ENCODE data around the gene COQ8A.
"Not testable (repeated sequence)": the region's sequence is repeated elsewhere in the genome, so short reads cannot be mapped to it uniquely, and the experiment has no call there.

COQ8A gene

GRCh38 chr1:226989085-226989920 lies 49.2 kb downstream of the COQ8A start:
- Histone ChIP-seq H3K9ac (ENCODE audit: low read length) (no peak overlapping the region), H3K27ac (ENCODE audit: low read length) (no peak overlapping the region), H3K4me1 (ENCODE audit: control insufficient read depth, low read depth, low read length) (peaks cover 9% of the 10 kb centered on the region), H3K9me3 (ENCODE audit: control insufficient read depth, low read depth, low read length) (no peaks in the 10 kb centered on the region), H3K4me3 (ENCODE audit: low read length) (no peak overlapping the region), H3K27me3 (ENCODE audit: control insufficient read depth, insufficient read depth, low read length) (no peaks in the 10 kb centered on the region), H3K36me3 (ENCODE audit: control insufficient read depth, low read depth, low read length) (peaks cover 8% of the 10 kb centered on the region)

- no peaks in the 10 kb centered on the region for H3K9me3 ChIP-seq (ENCODE audit: control insufficient read depth, low read depth, low read length)
- H3K27me3 ChIP-seq (ENCODE audit: control insufficient read depth, insufficient read depth, low read length), result no peaks in the 10 kb centered on the region
- H3K9ac ChIP-seq (ENCODE audit: low read length), result no peak overlapping the region
- H3K4me1 ChIP-seq (ENCODE audit: control insufficient read depth, low read depth, low read length), result peaks cover 18% of the 10 kb centered on the region
- no peak overlapping the region for H3K27ac ChIP-seq (ENCODE audit: low read length)
- no peak overlapping the region for H3K4me3 ChIP-seq (ENCODE audit: low read length)
- peaks cover 8% of the 10 kb centered on the region for H3K36me3 ChIP-seq (ENCODE audit: control insufficient read depth, low read depth, low read length)
These were observed 50.1 kb downstream of the COQ8A start for GRCh38 chr1:226990133-226990716.

GRCh38 chr1:226991920-226992319 lies 51.8 kb downstream of the COQ8A start:
- H3K4me1 ChIP-seq (ENCODE audit: control insufficient read depth, low read depth, low read length), result peaks cover 27% of the 10 kb centered on the region
- H3K27me3 ChIP-seq (ENCODE audit: control insufficient read depth, insufficient read depth, low read length), result no peaks in the 10 kb centered on the region
- H3K4me3 ChIP-seq (ENCODE audit: low read length), result no peak overlapping the region
- no peak overlapping the region for H3K9ac ChIP-seq (ENCODE audit: low read length)
- H3K27ac ChIP-seq (ENCODE audit: low read length), result no peak overlapping the region
- H3K36me3 ChIP-seq (ENCODE audit: control insufficient read depth, low read depth, low read length), result peaks cover 5% of the 10 kb centered on the region
- no peaks in the 10 kb centered on the region for H3K9me3 ChIP-seq (ENCODE audit: control insufficient read depth, low read depth, low read length)

GRCh38 chr1:226993814-226994585 lies 53.9 kb downstream of the COQ8A start:
- H3K36me3 ChIP-seq (ENCODE audit: control insufficient read depth, low read depth, low read length), result no peaks in the 10 kb centered on the region
- no peak overlapping the region for H3K9ac ChIP-seq (ENCODE audit: low read length)
- no peak overlapping the region for H3K27ac ChIP-seq (ENCODE audit: low read length)
- H3K4me1 ChIP-seq (ENCODE audit: control insufficient read depth, low read depth, low read length), result peaks cover 19% of the 10 kb centered on the region
- H3K4me3 ChIP-seq (ENCODE audit: low read length), result no peak overlapping the region
- H3K27me3 ChIP-seq (ENCODE audit: control insufficient read depth, insufficient read depth, low read length), result no peaks in the 10 kb centered on the region
- H3K9me3 ChIP-seq (ENCODE audit: control insufficient read depth, low read depth, low read length), result no peaks in the 10 kb centered on the region

GRCh38 chr1:226994586-226995364 lies 54.7 kb downstream of the COQ8A start:
- no peaks in the 10 kb centered on the region for H3K9me3 ChIP-seq (ENCODE audit: control insufficient read depth, low read depth, low read length)
- no peak overlapping the region for H3K9ac ChIP-seq (ENCODE audit: low read length)
- H3K4me3 ChIP-seq (ENCODE audit: low read length), result no peak overlapping the region
- H3K27ac ChIP-seq (ENCODE audit: low read length), result no peak overlapping the region
- H3K27me3 ChIP-seq (ENCODE audit: control insufficient read depth, insufficient read depth, low read length), result no peaks in the 10 kb centered on the region
- H3K36me3 ChIP-seq (ENCODE audit: control insufficient read depth, low read depth, low read length), result no peaks in the 10 kb centered on the region
- peaks cover 19% of the 10 kb centered on the region for H3K4me1 ChIP-seq (ENCODE audit: control insufficient read depth, low read depth, low read length)

GRCh38 chr1:226995365-226996332 lies 55.6 kb downstream of the COQ8A start:
- H3K9ac ChIP-seq (ENCODE audit: low read length), result no peak overlapping the region
- no peak overlapping the region for H3K27ac ChIP-seq (ENCODE audit: low read length)
- H3K4me1 ChIP-seq (ENCODE audit: control insufficient read depth, low read depth, low read length), result peaks cover 19% of the 10 kb centered on the region
- no peaks in the 10 kb centered on the region for H3K27me3 ChIP-seq (ENCODE audit: control insufficient read depth, insufficient read depth, low read length)
- H3K4me3 ChIP-seq (ENCODE audit: low read length), result no peak overlapping the region
- no peaks in the 10 kb centered on the region for H3K9me3 ChIP-seq (ENCODE audit: control insufficient read depth, low read depth, low read length)
- H3K36me3 ChIP-seq (ENCODE audit: control insufficient read depth, low read depth, low read length), result no peaks in the 10 kb centered on the region

GRCh38 chr1:226999579-226999978 lies 59.5 kb downstream of the COQ8A start:
- H3K9me3 ChIP-seq (ENCODE audit: control insufficient read depth, low read depth, low read length); H3K4me3 ChIP-seq (ENCODE audit: low read length); H3K27ac ChIP-seq (ENCODE audit: low read length): not testable (repeated sequence)

GRCh38 chr1:227002531-227003049 lies 62.5 kb downstream of the COQ8A start:
- no peaks in the 10 kb centered on the region for H3K4me1 ChIP-seq (ENCODE audit: control insufficient read depth, low read depth, low read length)
- no peak overlapping the region for H3K27ac ChIP-seq (ENCODE audit: low read length)
- peaks cover 4% of the 10 kb centered on the region for H3K36me3 ChIP-seq (ENCODE audit: control insufficient read depth, low read depth, low read length)
- H3K9me3 ChIP-seq (ENCODE audit: control insufficient read depth, low read depth, low read length), result no peaks in the 10 kb centered on the region
- H3K27me3 ChIP-seq (ENCODE audit: control insufficient read depth, insufficient read depth, low read length), result no peaks in the 10 kb centered on the region
- no peak overlapping the region for H3K9ac ChIP-seq (ENCODE audit: low read length)
- H3K4me3 ChIP-seq (ENCODE audit: low read length), result no peak overlapping the region

More at GRCh38 chr1:226999579-226999978, 59.5 kb downstream of the COQ8A start:
- not testable (repeated sequence) for H3K27me3 ChIP-seq (ENCODE audit: control insufficient read depth, insufficient read depth, low read length); H3K9ac ChIP-seq (ENCODE audit: low read length); H3K36me3 ChIP-seq (ENCODE audit: control insufficient read depth, low read depth, low read length)
- peaks cover 15% of the 10 kb centered on the region for H3K4me1 ChIP-seq (ENCODE audit: control insufficient read depth, low read depth, low read length)

- H3K27me3 ChIP-seq (ENCODE audit: control insufficient read depth, insufficient read depth, low read length), result no peaks in the 10 kb centered on the region
- no peak overlapping the region for H3K27ac ChIP-seq (ENCODE audit: low read length)
- no peaks in the 10 kb centered on the region for H3K4me1 ChIP-seq (ENCODE audit: control insufficient read depth, low read depth, low read length)
- H3K9me3 ChIP-seq (ENCODE audit: control insufficient read depth, low read depth, low read length), result no peaks in the 10 kb centered on the region
- no peak overlapping the region for H3K9ac ChIP-seq (ENCODE audit: low read length)
- H3K36me3 ChIP-seq (ENCODE audit: control insufficient read depth, low read depth, low read length), result peaks cover 4% of the 10 kb centered on the region
- H3K4me3 ChIP-seq (ENCODE audit: low read length), result no peak overlapping the region
These were observed 63.1 kb downstream of the COQ8A start for GRCh38 chr1:227003165-227003564.

GRCh38 chr1:227004796-227005195 lies 64.7 kb downstream of the COQ8A start:
- Histone ChIP-seq H3K9ac (ENCODE audit: low read length) (no peak overlapping the region), H3K4me3 (ENCODE audit: low read length) (no peak overlapping the region), H3K27me3 (ENCODE audit: control insufficient read depth, insufficient read depth, low read length) (no peaks in the 10 kb centered on the region), H3K36me3 (ENCODE audit: control insufficient read depth, low read depth, low read length) (peaks cover 4% of the 10 kb centered on the region), H3K4me1 (ENCODE audit: control insufficient read depth, low read depth, low read length) (no peaks in the 10 kb centered on the region), H3K9me3 (ENCODE audit: control insufficient read depth, low read depth, low read length) (no peaks in the 10 kb centered on the region), H3K27ac (ENCODE audit: low read length) (no peak overlapping the region)
